H9 (cell line): ENCODE data around the gene MAPK7. TPM values are rescaled to one million over a fixed set of nuclear protein-coding genes. Genes with fewer than 3 reads are reported as not detected.

Experiments used
- DNase-seq: peaks from one replicate; pipeline ENCODE4 v3.0.0-alpha.2; 2017
- H2AFZ ChIP-seq: one replicate; pipeline ENCODE4 v1.6.1; 2013; ENCODE audit warnings: mild to moderate bottlenecking, low read length, control low read depth, moderate library complexity
- H2AK5ac ChIP-seq: 2 replicates; pipeline ENCODE4 v1.6.1; 2013; ENCODE audit warnings: low read length, control low read depth, mixed read lengths; ENCODE audit not compliant: insufficient read length
- H2BK120ac ChIP-seq: one replicate; pipeline ENCODE4 v1.6.1; 2013; ENCODE audit warnings: low read depth, mild to moderate bottlenecking, low read length, control low read depth, inconsistent platforms; ENCODE audit not compliant: poor library complexity, severe bottlenecking
- H2BK12ac ChIP-seq: 2 replicates; pipeline ENCODE4 v1.6.1; 2013; ENCODE audit warnings: low read length, control low read depth, mixed read lengths, low read depth; ENCODE audit not compliant: insufficient read length
- H2BK15ac ChIP-seq: 2 replicates; pipeline ENCODE4 v1.6.1; 2013; ENCODE audit warnings: low read depth, low read length, control low read depth
- H2BK20ac ChIP-seq: one replicate; pipeline ENCODE4 v1.6.1; 2013; ENCODE audit warnings: low read depth, mild to moderate bottlenecking, low read length, control low read depth, inconsistent platforms; ENCODE audit not compliant: poor library complexity, severe bottlenecking
- H2BK5ac ChIP-seq: 2 replicates; pipeline ENCODE4 v1.6.1; 2013; ENCODE audit warnings: low read length, control low read depth, mixed read lengths; ENCODE audit not compliant: insufficient read length
- H3K14ac ChIP-seq: 2 replicates; pipeline ENCODE4 v1.6.1; 2013; ENCODE audit warnings: low read length, control low read depth; ENCODE audit not compliant: insufficient read depth
- H3K18ac ChIP-seq: 2 replicates; pipeline ENCODE4 v1.6.1; 2013; ENCODE audit warnings: low read depth, mild to moderate bottlenecking, mixed read lengths, low read length, control low read depth; ENCODE audit not compliant: insufficient read length
- H3K23ac ChIP-seq: 2 replicates; pipeline ENCODE4 v1.6.1; 2013; ENCODE audit warnings: low read length, control low read depth, mixed read lengths, low read depth; ENCODE audit not compliant: insufficient read length
- H3K23me2 ChIP-seq: 2 replicates; pipeline ENCODE4 v1.6.1; 2013; ENCODE audit warnings: low read depth, mild to moderate bottlenecking, mixed read lengths, low read length, control low read depth; ENCODE audit not compliant: insufficient read length, poor library complexity, severe bottlenecking
- H3K27ac ChIP-seq: 2 replicates; pipeline ENCODE4 v1.5.1; 2013; ENCODE audit warnings: low read length, control low read depth, mixed read lengths, low read depth; ENCODE audit not compliant: insufficient read length
- H3K27me3 ChIP-seq: 2 replicates; pipeline ENCODE4 v1.6.1; 2013; ENCODE audit warnings: low read length, control low read depth, inconsistent platforms; ENCODE audit not compliant: insufficient read depth
- H3K4ac ChIP-seq: 2 replicates; pipeline ENCODE4 v1.6.1; 2013; ENCODE audit warnings: low read depth, mild to moderate bottlenecking, control low read depth, inconsistent platforms, low read length, moderate library complexity
- H3K4me1 ChIP-seq: 2 replicates; pipeline ENCODE4 v1.6.1; 2013; ENCODE audit warnings: low read length, control low read depth, inconsistent platforms; ENCODE audit not compliant: insufficient read depth
- H3K4me2 ChIP-seq: 2 replicates; pipeline ENCODE4 v1.6.1; 2013; ENCODE audit warnings: low read length, control low read depth, mixed read lengths; ENCODE audit not compliant: insufficient read length, insufficient read depth
- H3K56ac ChIP-seq: 2 replicates; pipeline ENCODE4 v1.6.1; 2013; ENCODE audit warnings: low read depth, mild to moderate bottlenecking, mixed read lengths, low read length, control low read depth; ENCODE audit not compliant: insufficient read length
- H3K79me1 ChIP-seq: 2 replicates; pipeline ENCODE4 v1.6.1; 2013; ENCODE audit warnings: low read depth, mild to moderate bottlenecking, moderate library complexity, low read length, control low read depth, inconsistent platforms; ENCODE audit not compliant: insufficient read depth, poor library complexity, severe bottlenecking
- H3K79me2 ChIP-seq: 2 replicates; pipeline ENCODE4 v1.6.1; 2013; ENCODE audit warnings: low read length, control low read depth, inconsistent platforms; ENCODE audit not compliant: insufficient read depth
- H3K9ac ChIP-seq: 2 replicates; pipeline ENCODE4 v1.6.1; 2013; ENCODE audit warnings: low read length, control low read depth, mixed read lengths; ENCODE audit not compliant: insufficient read length; ENCODE audit errors: extremely low read depth
- H3K9me3 ChIP-seq: one replicate; pipeline ENCODE4 v1.6.1; 2013; ENCODE audit warnings: low read depth, low read length, inconsistent platforms; ENCODE audit not compliant: control insufficient read depth
- H3T11ph ChIP-seq: one replicate; pipeline ENCODE4 v1.6.1; 2013; ENCODE audit warnings: mild to moderate bottlenecking, low read length, control low read depth, inconsistent platforms
- H4K20me1 ChIP-seq: one replicate; pipeline ENCODE4 v1.6.1; 2013; ENCODE audit not compliant: control insufficient read depth, insufficient read length, insufficient read depth
- H4K5ac ChIP-seq: 2 replicates; pipeline ENCODE4 v1.6.1; 2013; ENCODE audit warnings: low read depth, mild to moderate bottlenecking, mixed read lengths, low read length, control low read depth; ENCODE audit not compliant: insufficient read length
- H4K8ac ChIP-seq: replicated peaks from 2 replicates; pipeline ENCODE4 v1.6.1; 2013; ENCODE audit warnings: low read length, control low read depth, mixed read lengths, low read depth; ENCODE audit not compliant: insufficient read length
- H4K91ac ChIP-seq: 2 replicates; pipeline ENCODE4 v1.6.1; 2013; ENCODE audit warnings: low read depth, mild to moderate bottlenecking, moderate library complexity, mixed read lengths, low read length, control low read depth; ENCODE audit not compliant: insufficient read length
- H3K27ac Mint-ChIP-seq, 3 experiments: 2 replicates in 2 of 3; 3 replicates in 1 of 3; pipeline ENCODE4 v1.8.0; 2020 to 2021; ENCODE audit warnings: mixed read lengths in 3 of 3, mild to moderate bottlenecking in 1 of 3, moderate library complexity in 1 of 3
- H3K27me3 Mint-ChIP-seq: 2 replicates; pipeline ENCODE4 v1.8.0; 2021; ENCODE audit warnings: low read depth, mild to moderate bottlenecking, moderate library complexity, mixed read lengths
- H3K36me3 Mint-ChIP-seq, 3 experiments: 2 replicates in 2 of 3; 3 replicates in 1 of 3; pipeline ENCODE4 v1.8.0; 2020 to 2021; ENCODE audit warnings: low read depth in 3 of 3, mixed read lengths in 3 of 3; ENCODE audit not compliant: insufficient read depth in 1 of 3
- H3K4me1 Mint-ChIP-seq, 2 experiments: 2 replicates each; pipeline ENCODE4 v1.8.0; 2020; ENCODE audit warnings: mixed read lengths in 2 of 2
- H3K4me3 Mint-ChIP-seq, 2 experiments: 2 replicates in 1 of 2; 3 replicates in 1 of 2; pipeline ENCODE4 v1.8.0; 2020 to 2021; ENCODE audit warnings: mild to moderate bottlenecking in 2 of 2, mixed read lengths in 2 of 2, moderate library complexity in 1 of 2
- H3K9me3 Mint-ChIP-seq, 2 experiments: 2 replicates in 1 of 2; 3 replicates in 1 of 2; pipeline ENCODE4 v1.8.0; 2020; ENCODE audit warnings: mild to moderate bottlenecking in 2 of 2, mixed read lengths in 2 of 2, moderate library complexity in 1 of 2
- WGBS: extraction: QIAGEN DNeasy Blood & Tissue Kit; methylation state at CpG from one replicate; pipeline ENCODE4 v1.1.7; 2013; ENCODE audit warnings: missing lambda C conversion rate, low lambda C conversion rate, mixed read lengths; ENCODE audit not compliant: insufficient read length; ENCODE audit errors: extremely low coverage; 5-methylcytosine and 5-hydroxymethylcytosine counted together
- total RNA-seq: library from RNA; stranded (reverse); gene quantifications from 2 replicates; pipeline ENCODE4 v1.2.1, GENCODE V29; 2021
- TF ChIP-seq, protein P1 (sequence below): fragments of 200-600 bp; sonication (generic); conservative IDR thresholded peaks from 3 replicates; pipeline ENCODE4 v1.8.0; 2021; ENCODE audit warnings: antibody characterized with exemption, mild to moderate bottlenecking

MAPK7 gene
- total RNA-seq, 1 experiment from 2014 or later = 43.8 TPM

DNA sequence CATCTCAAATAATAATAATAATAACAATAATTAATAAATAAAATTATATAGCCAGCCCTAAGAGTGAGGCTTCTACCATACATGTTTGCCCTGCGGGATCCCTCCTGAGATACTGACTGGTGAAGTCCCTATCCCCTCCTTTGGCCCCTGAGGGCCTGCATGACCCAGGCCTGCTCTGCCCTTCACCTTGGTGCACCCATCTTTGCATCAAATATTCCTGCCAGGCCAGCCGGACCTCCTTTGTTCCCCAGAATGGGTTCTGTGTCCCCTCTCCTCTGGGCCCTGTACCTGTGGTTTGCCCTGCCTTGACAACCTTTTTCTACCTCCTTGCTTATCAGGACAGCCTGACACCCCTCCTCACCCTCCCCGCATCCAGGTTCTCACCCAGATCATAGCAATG lies 30.8 kb downstream of the MAPK7 start:
- H2AK5ac ChIP-seq = no peak overlapping the region
- DNase-seq = no peak
- no CpG with 5 or more reads among the region's 3 CpGs for WGBS
- H2BK20ac ChIP-seq = no peak overlapping the region
- no peak overlapping the region for H3K14ac ChIP-seq
- Mint-ChIP-seq H3K4me3 (no peak overlapping the region), H3K27ac (no peak overlapping the region), H3K27me3 (peaks cover 5% of the 10 kb centered on the region), H3K9me3 (no peaks in the 10 kb centered on the region), H3K4me1 (peaks cover 15 to 21% of the 10 kb centered on the region in 2 experiments), H3K36me3 (no peaks in the 10 kb centered on the region; a peak in 1 of 7 replicates)
- no peak overlapping the region for H2BK5ac ChIP-seq
- H3K79me2 ChIP-seq = no peaks in the 10 kb centered on the region
- TF ChIP-seq, protein P1, sequence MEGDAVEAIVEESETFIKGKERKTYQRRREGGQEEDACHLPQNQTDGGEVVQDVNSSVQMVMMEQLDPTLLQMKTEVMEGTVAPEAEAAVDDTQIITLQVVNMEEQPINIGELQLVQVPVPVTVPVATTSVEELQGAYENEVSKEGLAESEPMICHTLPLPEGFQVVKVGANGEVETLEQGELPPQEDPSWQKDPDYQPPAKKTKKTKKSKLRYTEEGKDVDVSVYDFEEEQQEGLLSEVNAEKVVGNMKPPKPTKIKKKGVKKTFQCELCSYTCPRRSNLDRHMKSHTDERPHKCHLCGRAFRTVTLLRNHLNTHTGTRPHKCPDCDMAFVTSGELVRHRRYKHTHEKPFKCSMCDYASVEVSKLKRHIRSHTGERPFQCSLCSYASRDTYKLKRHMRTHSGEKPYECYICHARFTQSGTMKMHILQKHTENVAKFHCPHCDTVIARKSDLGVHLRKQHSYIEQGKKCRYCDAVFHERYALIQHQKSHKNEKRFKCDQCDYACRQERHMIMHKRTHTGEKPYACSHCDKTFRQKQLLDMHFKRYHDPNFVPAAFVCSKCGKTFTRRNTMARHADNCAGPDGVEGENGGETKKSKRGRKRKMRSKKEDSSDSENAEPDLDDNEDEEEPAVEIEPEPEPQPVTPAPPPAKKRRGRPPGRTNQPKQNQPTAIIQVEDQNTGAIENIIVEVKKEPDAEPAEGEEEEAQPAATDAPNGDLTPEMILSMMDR = no peak
- no peak overlapping the region for H3K4ac ChIP-seq
- no peak overlapping the region for H3K23ac ChIP-seq
- no peak overlapping the region for H3T11ph ChIP-seq
- no peaks in the 10 kb centered on the region for H3K79me1 ChIP-seq
- H2BK120ac ChIP-seq = no peak overlapping the region
- H2AFZ ChIP-seq = no peak overlapping the region
- no peak overlapping the region for H3K18ac ChIP-seq
- no peaks in the 10 kb centered on the region for H3K23me2 ChIP-seq
- no peaks in the 10 kb centered on the region for H3K9me3 ChIP-seq
- H3K9ac ChIP-seq = no peak overlapping the region
- H2BK12ac ChIP-seq = no peak overlapping the region
- no peak overlapping the region for H4K8ac ChIP-seq
- no peak overlapping the region for H3K27ac ChIP-seq
- H2BK15ac ChIP-seq = no peak overlapping the region
- no peak overlapping the region for H4K91ac ChIP-seq
- no peak overlapping the region for H4K5ac ChIP-seq
- H3K56ac ChIP-seq = no peak overlapping the region
- no peaks in the 10 kb centered on the region for H4K20me1 ChIP-seq
- no peaks in the 10 kb centered on the region for H3K27me3 ChIP-seq
- H3K4me2 ChIP-seq = no peak overlapping the region
- H3K4me1 ChIP-seq = no peaks in the 10 kb centered on the region
